ENCODE results near the gene C1orf167.

DNA sequence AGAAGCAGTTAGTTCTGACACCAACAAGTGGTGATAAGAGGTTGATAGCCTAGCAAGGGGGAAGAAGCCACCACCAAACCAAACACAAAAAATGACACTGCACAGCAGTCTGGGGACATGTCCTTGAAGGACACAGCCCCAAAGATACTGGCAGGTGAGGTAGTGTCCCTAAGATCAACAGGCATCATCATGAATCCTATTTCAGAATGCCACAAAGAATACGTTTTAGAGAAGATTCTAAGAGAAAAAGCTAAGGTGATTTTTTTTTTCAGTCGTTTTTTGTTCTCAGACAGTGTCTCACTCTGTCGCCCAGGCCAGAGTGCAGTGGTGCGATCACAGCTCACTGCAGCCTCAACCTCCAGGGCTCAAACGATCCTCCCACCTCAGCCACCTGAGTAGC lies 24.2 kb downstream of the C1orf167 start:
- no peak for TF ChIP-seq NFYB (IDR thresholded peaks at IDR 0.05; ENCODE audit: insufficient read depth, low read depth, low read length)
- TF ChIP-seq, protein P1, sequence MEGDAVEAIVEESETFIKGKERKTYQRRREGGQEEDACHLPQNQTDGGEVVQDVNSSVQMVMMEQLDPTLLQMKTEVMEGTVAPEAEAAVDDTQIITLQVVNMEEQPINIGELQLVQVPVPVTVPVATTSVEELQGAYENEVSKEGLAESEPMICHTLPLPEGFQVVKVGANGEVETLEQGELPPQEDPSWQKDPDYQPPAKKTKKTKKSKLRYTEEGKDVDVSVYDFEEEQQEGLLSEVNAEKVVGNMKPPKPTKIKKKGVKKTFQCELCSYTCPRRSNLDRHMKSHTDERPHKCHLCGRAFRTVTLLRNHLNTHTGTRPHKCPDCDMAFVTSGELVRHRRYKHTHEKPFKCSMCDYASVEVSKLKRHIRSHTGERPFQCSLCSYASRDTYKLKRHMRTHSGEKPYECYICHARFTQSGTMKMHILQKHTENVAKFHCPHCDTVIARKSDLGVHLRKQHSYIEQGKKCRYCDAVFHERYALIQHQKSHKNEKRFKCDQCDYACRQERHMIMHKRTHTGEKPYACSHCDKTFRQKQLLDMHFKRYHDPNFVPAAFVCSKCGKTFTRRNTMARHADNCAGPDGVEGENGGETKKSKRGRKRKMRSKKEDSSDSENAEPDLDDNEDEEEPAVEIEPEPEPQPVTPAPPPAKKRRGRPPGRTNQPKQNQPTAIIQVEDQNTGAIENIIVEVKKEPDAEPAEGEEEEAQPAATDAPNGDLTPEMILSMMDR (IDR thresholded peaks at IDR 0.05 in 2 of 3, conservative IDR thresholded peaks at IDR 0.05 in 1 of 3; ENCODE audit: control insufficient read depth in 2 of 3, extremely low read depth in 1 of 3, insufficient read depth in 1 of 3, low read depth in 3 of 3, low read length in 3 of 3): no peak
- no peak for TF ChIP-seq SMARCA5 (IDR thresholded peaks at IDR 0.05)
